ENCODE measurements around the gene ZNF576. TPM values are rescaled to one million over a fixed set of nuclear protein-coding genes. Genes with fewer than 3 reads are reported as not detected.
A peak's percentile ranks its signal among the peaks of the same experiment; 100 is the strongest.

The ZNF576 gene
- total and polyA plus RNA-seq, 2 of the 4 experiments (the other 2 are of a cell fraction) = 13.8 to 19.5 TPM

- Histone ChIP-seq H3K4me1 (ENCODE audit: control insufficient read depth, insufficient read depth, low read length) (peaks cover 9% of the 10 kb centered on the region), H3K23ac (ENCODE audit: low read depth, low read length) (no peak overlapping the region), H3K79me1 (ENCODE audit: low read depth in 1 of 2, low read length in 2 of 2) (peaks cover 29 to 63% of the 10 kb centered on the region in 2 experiments; a peak in 3 of 4 replicates), H3K9me1 (ENCODE audit: insufficient read depth, low read length) (no peaks in the 10 kb centered on the region), H3K14ac (replicated peaks; ENCODE audit: low read depth, low read length) (no peak overlapping the region), H3K9me3 (ENCODE audit: control insufficient read depth, insufficient read depth, low read length) (no peaks in the 10 kb centered on the region), H3K4ac (ENCODE audit: low read depth, low read length) (no peak overlapping the region), H2BK15ac (ENCODE audit: low read depth, low read length) (no peak overlapping the region), H4K8ac (ENCODE audit: low read depth in 2 of 2, low read length in 2 of 2) (no peak overlapping the region), H3K56ac (ENCODE audit: extremely low read depth, insufficient read depth, low read length) (no peak overlapping the region), H3K4me3 (ENCODE audit: insufficient read depth, low read depth, low read length) (no peak overlapping the region), H3K36me3 (ENCODE audit: control insufficient read depth, insufficient read depth, low read length) (peaks cover 24% of the 10 kb centered on the region), H2AK9ac (replicated peaks; ENCODE audit: low read depth, low read length, poor library complexity) (peak overlapping the region; percentile 3), H3K27ac (ENCODE audit: insufficient read depth, low read length) (no peak overlapping the region), H3K9ac (ENCODE audit: low read depth, low read length) (no peak overlapping the region), H3K4me2 (ENCODE audit: low read depth, low read length) (peak overlapping the region; percentile 43; the same call in 1 of the 2 replicates), H4K5ac (ENCODE audit: low read depth, low read length) (no peak overlapping the region), H2BK120ac (ENCODE audit: low read depth, low read length) (no peak overlapping the region), H2BK20ac (ENCODE audit: low read depth, low read length) (no peak overlapping the region), H4K91ac (ENCODE audit: insufficient read depth, low read depth, low read length) (no peak overlapping the region), H2AK5ac (ENCODE audit: low read depth, low read length) (no peak overlapping the region), H3K27me3 (ENCODE audit: control insufficient read depth, insufficient read depth, low read length) (no peaks in the 10 kb centered on the region), H4K20me1 (ENCODE audit: insufficient read depth, low read length) (no peaks in the 10 kb centered on the region), H2BK5ac (ENCODE audit: low read depth, low read length, poor library complexity, severe bottlenecking) (no peak overlapping the region), H2AFZ (replicated peaks; ENCODE audit: low read length, poor library complexity) (no peak overlapping the region), H3K18ac (ENCODE audit: low read depth, low read length) (no peak overlapping the region)
- DNase-seq (no peak), ATAC-seq (ENCODE audit: low read depth) (no peak)
- ChIA-PET POLR2A (ENCODE audit: unreplicated experiment) (no interaction called here), CTCF (no interaction called here)
- BruUV-seq (replicated peaks) = no TSS peak
- in situ Hi-C loops (cut with MboI; ENCODE audit: low sequenced_read_pairs) = no loop called here
- TF ChIP-seq BHLHE40 (IDR thresholded peaks at IDR 0.05; ENCODE audit: low read depth, low read length) (no peak), RFX5 (IDR thresholded peaks at IDR 0.05; ENCODE audit: low read depth, low read length) (no peak), CHD1 (IDR thresholded peaks at IDR 0.05; ENCODE audit: low read depth, low read length) (no peak), MAFK (IDR thresholded peaks at IDR 0.05; ENCODE audit: low read depth, low read length) (no peak), MAZ (IDR thresholded peaks at IDR 0.05; ENCODE audit: borderline replicate concordance, low read depth, low read length) (no peak), MXI1 (IDR thresholded peaks at IDR 0.05; ENCODE audit: borderline replicate concordance, low read depth, low read length) (no peak), POLR2A (IDR thresholded peaks at IDR 0.05; ENCODE audit: low read depth, low read length) (no peak), CEBPB (IDR thresholded peaks at IDR 0.05; ENCODE audit: low read depth, low read length) (no peak), RCOR1 (IDR thresholded peaks at IDR 0.05; ENCODE audit: insufficient replicate concordance, low read length) (no peak), USF2 (IDR thresholded peaks at IDR 0.05; ENCODE audit: low read depth, low read length) (no peak), NFE2L2 (IDR thresholded peaks at IDR 0.05; ENCODE audit: low read depth, low read length) (no peak), RAD21 (IDR thresholded peaks at IDR 0.05; ENCODE audit: low read length) (no peak), FOS (IDR thresholded peaks at IDR 0.05; ENCODE audit: low read depth, low read length) (no peak), SMC3 (IDR thresholded peaks at IDR 0.05; ENCODE audit: low read depth, low read length) (no peak)
- TF ChIP-seq, protein P1, sequence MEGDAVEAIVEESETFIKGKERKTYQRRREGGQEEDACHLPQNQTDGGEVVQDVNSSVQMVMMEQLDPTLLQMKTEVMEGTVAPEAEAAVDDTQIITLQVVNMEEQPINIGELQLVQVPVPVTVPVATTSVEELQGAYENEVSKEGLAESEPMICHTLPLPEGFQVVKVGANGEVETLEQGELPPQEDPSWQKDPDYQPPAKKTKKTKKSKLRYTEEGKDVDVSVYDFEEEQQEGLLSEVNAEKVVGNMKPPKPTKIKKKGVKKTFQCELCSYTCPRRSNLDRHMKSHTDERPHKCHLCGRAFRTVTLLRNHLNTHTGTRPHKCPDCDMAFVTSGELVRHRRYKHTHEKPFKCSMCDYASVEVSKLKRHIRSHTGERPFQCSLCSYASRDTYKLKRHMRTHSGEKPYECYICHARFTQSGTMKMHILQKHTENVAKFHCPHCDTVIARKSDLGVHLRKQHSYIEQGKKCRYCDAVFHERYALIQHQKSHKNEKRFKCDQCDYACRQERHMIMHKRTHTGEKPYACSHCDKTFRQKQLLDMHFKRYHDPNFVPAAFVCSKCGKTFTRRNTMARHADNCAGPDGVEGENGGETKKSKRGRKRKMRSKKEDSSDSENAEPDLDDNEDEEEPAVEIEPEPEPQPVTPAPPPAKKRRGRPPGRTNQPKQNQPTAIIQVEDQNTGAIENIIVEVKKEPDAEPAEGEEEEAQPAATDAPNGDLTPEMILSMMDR (conservative IDR thresholded peaks at IDR 0.05; ENCODE audit: low read depth, low read length) = no peak
- TF ChIP-seq, protein P2, sequence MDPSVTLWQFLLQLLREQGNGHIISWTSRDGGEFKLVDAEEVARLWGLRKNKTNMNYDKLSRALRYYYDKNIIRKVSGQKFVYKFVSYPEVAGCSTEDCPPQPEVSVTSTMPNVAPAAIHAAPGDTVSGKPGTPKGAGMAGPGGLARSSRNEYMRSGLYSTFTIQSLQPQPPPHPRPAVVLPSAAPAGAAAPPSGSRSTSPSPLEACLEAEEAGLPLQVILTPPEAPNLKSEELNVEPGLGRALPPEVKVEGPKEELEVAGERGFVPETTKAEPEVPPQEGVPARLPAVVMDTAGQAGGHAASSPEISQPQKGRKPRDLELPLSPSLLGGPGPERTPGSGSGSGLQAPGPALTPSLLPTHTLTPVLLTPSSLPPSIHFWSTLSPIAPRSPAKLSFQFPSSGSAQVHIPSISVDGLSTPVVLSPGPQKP (IDR thresholded peaks at IDR 0.05; ENCODE audit: borderline replicate concordance, low read depth, low read length) = no peak
- intact Hi-C loops (cut with micrococcal nuclease) = loop anchor here (1.0 to 2.0 kb wide), 2 partner anchors 55 to 187 kb away; no protein-coding TSS in a partner anchor
- WGBS, 2 experiments (ENCODE audit: extremely low coverage in 2 of 2, insufficient read length in 1 of 2) = no CpG with 5 or more reads among the region's 5 CpGs
- dilution Hi-C loops (cut with HindIII; ENCODE audit: low sequenced_read_pairs, unreplicated experiment) = no loop called here
These were observed 1.5 kb downstream of the ZNF576 start for GRCh38 chr19:43597876-43598275.

Data from IMR-90 (cell line).